Breast epithelium (tissue), 4 donors: Measurements from ENCODE around the gene ST8SIA2. TPM values are rescaled to one million over a fixed set of nuclear protein-coding genes. Genes with fewer than 3 reads are reported as not detected.

Experiments
- DNase-seq, 2 donors: peaks; one replicate each; pipeline ENCODE4 v3.0.0-alpha.2; 2019; ENCODE audit warnings: low spot score in 2 of 2
- H3K27ac ChIP-seq, 2 donors: fragments of 200-600 bp; sonication (generic) in 1 of 2; one replicate each; pipeline ENCODE4 v1.5.1; 2016 to 2019; ENCODE audit warnings: mild to moderate bottlenecking in 1 of 2
- H3K27me3 ChIP-seq, 2 donors: fragments of 200-600 bp; sonication (generic) in 1 of 2; one replicate each; pipeline versions ENCODE4 v1.5.1 to v1.6.0; 2017 to 2019; ENCODE audit warnings: control low read depth in 1 of 2, mild to moderate bottlenecking in 1 of 2
- H3K36me3 ChIP-seq: fragments of 200-600 bp; one replicate; pipeline ENCODE4 v1.5.1; 2019
- H3K4me1 ChIP-seq, 2 donors: fragments of 200-600 bp; sonication (generic); one replicate each; pipeline ENCODE4 v1.5.1; 2016 to 2019; ENCODE audit warnings: control low read depth in 1 of 2
- H3K4me3 ChIP-seq, 3 donors: fragments of 200-600 bp; sonication (generic); 1 replicate in 2 of 3; 2 replicates in 1 of 3; pipeline ENCODE4 v1.5.1; 2016 to 2019; ENCODE audit warnings: mild to moderate bottlenecking in 3 of 3, moderate library complexity in 2 of 3
- H3K9me3 ChIP-seq, 2 donors: fragments of 200-600 bp; sonication (generic) in 1 of 2; one replicate each; pipeline ENCODE4 v1.5.1; 2016 to 2019; ENCODE audit warnings: control low read depth in 1 of 2
- CTCF ChIP-seq, 3 donors: fragments of 450-650 bp; IDR thresholded peaks; one replicate each; pipeline ENCODE4 v1.5.1; 2016 to 2017; ENCODE audit warnings: antibody characterized with exemption in 3 of 3, mild to moderate bottlenecking in 3 of 3, moderate library complexity in 3 of 3
- POLR2A ChIP-seq: fragments of 450-650 bp; IDR thresholded peaks from one replicate; pipeline ENCODE4 v1.6.1; 2016; ENCODE audit warnings: antibody characterized with exemption, mild to moderate bottlenecking, moderate library complexity
- POLR2AphosphoS5 ChIP-seq, 3 donors: sonication (generic); formaldehyde crosslinking; IDR thresholded peaks; one replicate each; pipeline ENCODE4 v1.6.1; 2017; ENCODE audit warnings: antibody characterized with exemption in 3 of 3
- intact Hi-C: fragments of 100-400 bp; cut with DNase I; formaldehyde crosslinking; loops from one replicate; pipeline ENCODE4 v1.15.1; 2023; ENCODE audit warnings: low total_unique reads
- total RNA-seq, 3 donors: library from RNA; depleted of rRNA; stranded (reverse); fragments of >200 nt; gene quantifications; one replicate each; pipeline ENCODE4 v1.1.0, GENCODE V29; 2016

ST8SIA2 gene
- total RNA-seq, 3 donors from 2014 or later: 0.59 to 0.66 TPM; not detected in 1

DNA sequence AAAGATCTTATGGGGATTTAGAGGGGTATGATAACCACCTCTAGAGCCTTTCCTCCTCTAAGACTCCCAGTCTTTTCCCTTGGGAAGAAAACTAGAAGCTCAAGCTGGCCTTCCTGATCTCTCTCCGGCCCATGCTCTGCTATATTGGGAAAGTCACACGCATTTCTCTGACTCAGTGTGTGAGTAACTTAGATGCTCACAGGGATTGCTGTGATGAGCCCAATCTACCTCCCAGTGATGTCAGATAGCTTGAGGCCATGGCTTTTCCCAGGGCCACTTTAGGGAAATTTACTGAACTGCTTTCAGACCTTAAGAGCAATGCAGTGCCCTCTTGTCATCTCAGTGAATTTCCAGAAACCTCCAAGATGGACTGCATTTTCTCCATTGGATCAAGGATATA, 8.6 kb upstream of the ST8SIA2 start:
- intact Hi-C loops: no loop called here
- TF ChIP-seq CTCF (IDR thresholded peaks at IDR 0.05) (no peak), POLR2A (no peak)
- no peak for DNase-seq
- H3K27ac ChIP-seq: peak overlapping the region in 1 of 2 donors; percentile 43
- H3K4me1 ChIP-seq: no peaks in the 10 kb centered on the region
- H3K9me3 ChIP-seq: no peaks in the 10 kb centered on the region
- no peaks in the 10 kb centered on the region for H3K36me3 ChIP-seq
- H3K27me3 ChIP-seq: peaks cover 0 to 13% of the 10 kb centered on the region in 2 donors
- H3K4me3 ChIP-seq: no peak overlapping the region

GRCh38 chr15:92391640-92392039, 2.0 kb upstream of the ST8SIA2 start:
- no peaks in the 10 kb centered on the region for H3K36me3 ChIP-seq
- intact Hi-C loops: no loop called here

GRCh38 chr15:92392462-92392861, 1.2 kb upstream of the ST8SIA2 start:
- Histone ChIP-seq H3K27ac (no peak overlapping the region), H3K9me3 (no peaks in the 10 kb centered on the region), H3K4me3 (no peak overlapping the region), H3K36me3 (no peaks in the 10 kb centered on the region), H3K27me3 (peaks cover 2 to 69% of the 10 kb centered on the region in 2 donors), H3K4me1 (no peaks in the 10 kb centered on the region)
- intact Hi-C loops: no loop called here
- no peak for TF ChIP-seq POLR2AphosphoS5 (IDR thresholded peaks at IDR 0.05)
- TF ChIP-seq CTCF (IDR thresholded peaks at IDR 0.05): no peak
- no peak for TF ChIP-seq POLR2A
- no peak for DNase-seq

More at GRCh38 chr15:92391640-92392039, 2.0 kb upstream of the ST8SIA2 start:
- no peaks in the 10 kb centered on the region for H3K4me1 ChIP-seq
- DNase-seq: no peak
- no peak for TF ChIP-seq CTCF (IDR thresholded peaks at IDR 0.05)
- TF ChIP-seq POLR2AphosphoS5 (IDR thresholded peaks at IDR 0.05): no peak
- TF ChIP-seq POLR2A: no peak
- no peaks in the 10 kb centered on the region for H3K9me3 ChIP-seq
- H3K4me3 ChIP-seq: no peak overlapping the region
- H3K27me3 ChIP-seq: peaks cover 2 to 70% of the 10 kb centered on the region in 2 donors
- H3K27ac ChIP-seq: no peak overlapping the region

DNA sequence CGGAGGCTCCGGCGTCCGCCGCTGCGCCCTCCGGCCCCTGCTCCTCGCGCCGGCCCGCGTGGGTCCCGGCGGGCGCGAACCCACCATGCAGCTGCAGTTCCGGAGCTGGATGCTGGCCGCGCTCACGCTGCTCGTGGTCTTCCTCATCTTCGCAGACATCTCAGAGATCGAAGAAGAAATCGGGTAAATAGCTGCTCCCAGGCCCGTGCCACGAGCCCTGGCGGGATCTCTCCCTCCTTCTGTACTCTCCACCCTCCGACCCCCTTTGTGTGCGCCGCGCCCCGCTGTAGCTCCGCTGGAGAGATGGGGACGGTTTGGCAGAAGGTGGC, 263 bp downstream of the ST8SIA2 start:
- Histone ChIP-seq H3K27ac (peak overlapping the region in 1 of 2 donors; percentile 12), H3K36me3 (no peaks in the 10 kb centered on the region), H3K27me3 (peaks cover 2 to 66% of the 10 kb centered on the region in 2 donors), H3K4me1 (no peaks in the 10 kb centered on the region), H3K9me3 (no peaks in the 10 kb centered on the region), H3K4me3 (peak overlapping the region; percentile 16 to 67 (median 57))
- intact Hi-C loops: no loop called here
- no peak for DNase-seq
- TF ChIP-seq CTCF (IDR thresholded peaks at IDR 0.05): no peak
- TF ChIP-seq POLR2A: no peak
- TF ChIP-seq POLR2AphosphoS5 (IDR thresholded peaks at IDR 0.05): no peak

- Histone ChIP-seq H3K27me3 (peaks cover 2 to 66% of the 10 kb centered on the region in 2 donors), H3K36me3 (no peaks in the 10 kb centered on the region), H3K9me3 (no peaks in the 10 kb centered on the region), H3K27ac (no peak overlapping the region), H3K4me3 (peak overlapping the region; percentile 16 to 67 (median 57)), H3K4me1 (no peaks in the 10 kb centered on the region)
- intact Hi-C loops: no loop called here
- DNase-seq: no peak
- TF ChIP-seq POLR2AphosphoS5 (IDR thresholded peaks at IDR 0.05) (no peak), POLR2A (no peak), CTCF (IDR thresholded peaks at IDR 0.05) (no peak)
These were observed 822 bp downstream of the ST8SIA2 start for GRCh38 chr15:92394309-92395097.
